ENCODE measurements around the gene TMEM161A.

Gene TMEM161A

DNA sequence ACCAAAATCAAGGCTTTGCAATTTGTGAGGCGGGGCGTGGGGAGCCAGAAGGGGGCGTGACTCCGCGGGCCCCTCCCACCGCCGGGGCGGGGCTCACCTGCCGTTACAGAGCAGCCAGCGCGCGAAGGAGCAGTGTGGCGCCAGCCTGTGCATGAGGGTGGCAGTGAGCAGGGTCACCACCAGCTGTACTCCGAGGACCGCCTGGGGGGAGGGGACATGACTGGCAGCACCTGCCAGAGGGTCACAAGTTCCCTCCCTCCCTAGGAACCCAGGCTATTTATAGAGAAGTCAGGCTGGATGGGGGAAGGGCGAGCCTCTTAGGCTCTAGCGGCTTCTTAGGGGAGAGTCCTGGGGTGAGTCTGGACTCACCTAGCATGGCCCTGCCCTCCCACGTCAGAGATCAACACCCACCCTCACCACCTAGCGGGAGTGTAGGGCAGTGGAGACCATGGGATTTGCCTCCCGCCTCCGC lies 3.6 kb downstream of the TMEM161A start:
- Histone ChIP-seq H3K79me2 (ENCODE audit: low read length) (peaks cover 17% of the 10 kb centered on the region), H3K4me3 (ENCODE audit: low read length) (no peak overlapping the region), H4K20me1 (ENCODE audit: insufficient read depth, low read length) (no peaks in the 10 kb centered on the region), H3K27me3 (ENCODE audit: low read depth, low read length) (no peaks in the 10 kb centered on the region), H3K4me1 (ENCODE audit: low read length) (peaks cover 11% of the 10 kb centered on the region), H2AFZ (ENCODE audit: low read depth, low read length) (no peak overlapping the region), H3K9me3 (ENCODE audit: insufficient read depth, low read length) (peaks cover 13% of the 10 kb centered on the region; the same call in 1 of the 2 replicates), H3K36me3 (replicated peaks; ENCODE audit: low read depth, low read length) (peaks cover 32% of the 10 kb centered on the region), H3K4me2 (ENCODE audit: low read length) (no peak overlapping the region), H3K27ac (ENCODE audit: low read length) (no peak overlapping the region), H3K9ac (ENCODE audit: low read length) (no peak overlapping the region)
- no peak for TF ChIP-seq EZH2phosphoT487 (IDR thresholded peaks at IDR 0.05; ENCODE audit: low read depth)
- TF ChIP-seq, protein P1, sequence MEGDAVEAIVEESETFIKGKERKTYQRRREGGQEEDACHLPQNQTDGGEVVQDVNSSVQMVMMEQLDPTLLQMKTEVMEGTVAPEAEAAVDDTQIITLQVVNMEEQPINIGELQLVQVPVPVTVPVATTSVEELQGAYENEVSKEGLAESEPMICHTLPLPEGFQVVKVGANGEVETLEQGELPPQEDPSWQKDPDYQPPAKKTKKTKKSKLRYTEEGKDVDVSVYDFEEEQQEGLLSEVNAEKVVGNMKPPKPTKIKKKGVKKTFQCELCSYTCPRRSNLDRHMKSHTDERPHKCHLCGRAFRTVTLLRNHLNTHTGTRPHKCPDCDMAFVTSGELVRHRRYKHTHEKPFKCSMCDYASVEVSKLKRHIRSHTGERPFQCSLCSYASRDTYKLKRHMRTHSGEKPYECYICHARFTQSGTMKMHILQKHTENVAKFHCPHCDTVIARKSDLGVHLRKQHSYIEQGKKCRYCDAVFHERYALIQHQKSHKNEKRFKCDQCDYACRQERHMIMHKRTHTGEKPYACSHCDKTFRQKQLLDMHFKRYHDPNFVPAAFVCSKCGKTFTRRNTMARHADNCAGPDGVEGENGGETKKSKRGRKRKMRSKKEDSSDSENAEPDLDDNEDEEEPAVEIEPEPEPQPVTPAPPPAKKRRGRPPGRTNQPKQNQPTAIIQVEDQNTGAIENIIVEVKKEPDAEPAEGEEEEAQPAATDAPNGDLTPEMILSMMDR (IDR thresholded peaks at IDR 0.05; ENCODE audit: low read depth, low read length): no peak

DNA sequence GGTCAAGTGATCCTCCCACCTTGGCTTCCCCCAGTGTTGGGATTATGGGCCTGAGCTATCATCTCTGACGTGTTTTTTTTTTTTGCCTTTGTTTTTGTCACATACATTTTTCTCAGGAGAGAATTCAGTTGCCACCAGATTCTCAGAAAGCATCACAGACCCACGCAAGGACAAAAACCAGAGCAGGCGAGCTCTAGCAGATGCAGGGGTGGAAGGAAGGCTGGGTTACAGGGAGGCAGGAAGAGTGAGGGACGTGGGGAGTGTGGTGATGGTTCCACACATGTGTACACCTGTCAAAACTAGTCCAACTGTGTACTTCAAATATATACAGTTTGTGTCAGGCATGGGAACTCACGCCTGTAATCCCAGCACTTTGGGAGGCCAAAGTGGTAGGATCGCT lies 4.3 kb downstream of the TMEM161A start:
- no peak overlapping the region for H3K4me3 ChIP-seq (ENCODE audit: low read length)
- H3K36me3 ChIP-seq (replicated peaks; ENCODE audit: low read depth, low read length): peaks cover 35% of the 10 kb centered on the region
- H3K4me2 ChIP-seq (ENCODE audit: low read length): no peak overlapping the region
- H3K9ac ChIP-seq (ENCODE audit: low read length): no peak overlapping the region
- peaks cover 13% of the 10 kb centered on the region; the same call in 1 of the 2 replicates for H3K9me3 ChIP-seq (ENCODE audit: insufficient read depth, low read length)
- no peaks in the 10 kb centered on the region for H3K27me3 ChIP-seq (ENCODE audit: low read depth, low read length)
- TF ChIP-seq, protein P1 (IDR thresholded peaks at IDR 0.05; ENCODE audit: low read depth, low read length): no peak
- TF ChIP-seq EZH2phosphoT487 (IDR thresholded peaks at IDR 0.05; ENCODE audit: low read depth): no peak
- no peak overlapping the region for H2AFZ ChIP-seq (ENCODE audit: low read depth, low read length)
- peaks cover 11% of the 10 kb centered on the region for H3K4me1 ChIP-seq (ENCODE audit: low read length)
- no peaks in the 10 kb centered on the region for H4K20me1 ChIP-seq (ENCODE audit: insufficient read depth, low read length)
- no peak overlapping the region for H3K27ac ChIP-seq (ENCODE audit: low read length)
- H3K79me2 ChIP-seq (ENCODE audit: low read length): peaks cover 17% of the 10 kb centered on the region

DNA sequence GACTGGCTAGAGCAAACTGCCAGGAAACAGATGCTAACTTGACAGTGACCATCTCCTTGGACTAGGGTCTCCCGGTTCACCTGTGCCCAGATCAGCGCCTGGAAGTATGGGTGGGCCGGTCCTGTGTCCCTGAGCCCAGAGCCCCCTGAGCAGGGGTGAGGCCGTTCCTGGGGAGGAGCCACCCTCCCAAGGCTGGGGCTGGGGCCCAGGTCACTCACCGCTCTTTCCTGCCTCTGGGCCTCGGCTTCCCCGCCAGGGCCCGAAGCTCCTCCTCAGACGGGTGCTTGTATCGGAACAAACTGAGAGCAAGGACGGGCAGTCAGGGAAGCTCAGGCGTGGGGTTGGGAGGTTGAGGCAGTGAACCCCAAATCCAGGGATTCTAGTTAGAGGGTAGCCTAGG lies 5.4 kb downstream of the TMEM161A start:
- Histone ChIP-seq H3K4me3 (ENCODE audit: low read length) (no peak overlapping the region), H3K9ac (ENCODE audit: low read length) (no peak overlapping the region), H3K9me3 (ENCODE audit: insufficient read depth, low read length) (peaks cover 13% of the 10 kb centered on the region; the same call in 1 of the 2 replicates), H3K27ac (ENCODE audit: low read length) (no peak overlapping the region), H3K4me2 (ENCODE audit: low read length) (no peak overlapping the region), H3K27me3 (ENCODE audit: low read depth, low read length) (no peaks in the 10 kb centered on the region), H3K4me1 (ENCODE audit: low read length) (peaks cover 7% of the 10 kb centered on the region), H4K20me1 (ENCODE audit: insufficient read depth, low read length) (no peaks in the 10 kb centered on the region), H2AFZ (ENCODE audit: low read depth, low read length) (no peak overlapping the region), H3K36me3 (replicated peaks; ENCODE audit: low read depth, low read length) (peaks cover 40% of the 10 kb centered on the region), H3K79me2 (ENCODE audit: low read length) (peaks cover 15% of the 10 kb centered on the region)
- TF ChIP-seq, protein P1 (IDR thresholded peaks at IDR 0.05; ENCODE audit: low read depth, low read length): no peak
- no peak for TF ChIP-seq EZH2phosphoT487 (IDR thresholded peaks at IDR 0.05; ENCODE audit: low read depth)

DNA sequence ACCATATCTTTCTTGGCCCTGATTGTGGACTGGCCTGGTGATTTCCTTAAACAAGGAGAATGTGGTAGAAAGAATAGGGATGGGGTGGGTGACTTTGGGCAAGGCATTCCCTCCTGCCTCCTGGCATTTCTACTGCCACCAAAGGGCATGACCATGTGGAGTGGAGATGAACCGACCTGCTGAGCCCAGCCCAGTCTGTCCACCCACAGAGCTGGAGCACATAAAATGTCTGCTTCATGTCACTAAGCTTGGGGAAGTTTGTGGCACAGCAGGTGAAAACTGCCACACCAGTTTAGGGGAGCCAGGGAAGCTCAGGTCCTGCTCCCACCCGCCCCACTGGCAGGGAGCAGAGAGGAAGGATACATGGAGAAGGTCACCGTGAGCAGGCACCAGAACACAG lies 6.3 kb downstream of the TMEM161A start:
- Histone ChIP-seq H3K4me3 (ENCODE audit: low read length) (no peak overlapping the region), H3K27ac (ENCODE audit: low read length) (no peak overlapping the region), H3K4me1 (ENCODE audit: low read length) (no peaks in the 10 kb centered on the region), H3K4me2 (ENCODE audit: low read length) (no peak overlapping the region), H3K79me2 (ENCODE audit: low read length) (peaks cover 6% of the 10 kb centered on the region), H2AFZ (ENCODE audit: low read depth, low read length) (no peak overlapping the region), H3K9me3 (ENCODE audit: insufficient read depth, low read length) (peaks cover 13% of the 10 kb centered on the region; the same call in 1 of the 2 replicates), H3K9ac (ENCODE audit: low read length) (no peak overlapping the region), H3K27me3 (ENCODE audit: low read depth, low read length) (no peaks in the 10 kb centered on the region), H4K20me1 (ENCODE audit: insufficient read depth, low read length) (no peaks in the 10 kb centered on the region), H3K36me3 (replicated peaks; ENCODE audit: low read depth, low read length) (peaks cover 41% of the 10 kb centered on the region)
- TF ChIP-seq, protein P1 (IDR thresholded peaks at IDR 0.05; ENCODE audit: low read depth, low read length): no peak
- no peak for TF ChIP-seq EZH2phosphoT487 (IDR thresholded peaks at IDR 0.05; ENCODE audit: low read depth)

Measured in OCI-LY3 (cell line).